GM12865 (cell line): Measurements from ENCODE around the gene ZNF24.

Source experiments
- DNase-seq: peaks from one replicate; pipeline ENCODE4 v3.0.0; 2010; ENCODE audit warnings: low read depth
- H3K4me3 ChIP-seq: 2 replicates; pipeline ENCODE4 v1.5.1; 2011; ENCODE audit warnings: mild to moderate bottlenecking, low read depth, low read length, control low read depth
- TF ChIP-seq, protein P1 (sequence below): IDR thresholded peaks from 2 replicates; pipeline ENCODE4 v1.5.1; 2011; ENCODE audit warnings: low read length, control low read depth, low read depth, inconsistent platforms; ENCODE audit not compliant: insufficient read depth; ENCODE audit errors: missing control alignments

The ZNF24 gene

DNA sequence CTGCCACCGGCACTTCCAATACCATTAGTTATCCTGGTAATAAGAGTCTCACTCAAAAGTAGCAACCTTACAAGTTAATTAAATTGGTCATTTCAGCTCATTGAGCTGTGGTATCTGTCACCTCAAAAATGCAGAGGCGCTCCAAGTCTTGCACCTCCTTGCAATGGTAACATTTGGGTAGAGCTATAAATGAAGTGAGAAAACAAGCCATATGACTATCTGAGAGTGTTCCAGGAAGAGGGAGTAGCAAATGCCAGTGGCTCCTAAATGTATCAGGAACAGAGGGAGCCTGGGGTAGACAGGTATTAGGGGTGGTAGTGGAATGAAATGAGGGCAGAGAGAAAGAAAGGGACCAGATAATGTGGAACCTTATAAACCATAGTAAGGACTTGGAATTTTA, 48.2 kb downstream of the ZNF24 start:
- DNase-seq: no peak
- TF ChIP-seq, protein P1, sequence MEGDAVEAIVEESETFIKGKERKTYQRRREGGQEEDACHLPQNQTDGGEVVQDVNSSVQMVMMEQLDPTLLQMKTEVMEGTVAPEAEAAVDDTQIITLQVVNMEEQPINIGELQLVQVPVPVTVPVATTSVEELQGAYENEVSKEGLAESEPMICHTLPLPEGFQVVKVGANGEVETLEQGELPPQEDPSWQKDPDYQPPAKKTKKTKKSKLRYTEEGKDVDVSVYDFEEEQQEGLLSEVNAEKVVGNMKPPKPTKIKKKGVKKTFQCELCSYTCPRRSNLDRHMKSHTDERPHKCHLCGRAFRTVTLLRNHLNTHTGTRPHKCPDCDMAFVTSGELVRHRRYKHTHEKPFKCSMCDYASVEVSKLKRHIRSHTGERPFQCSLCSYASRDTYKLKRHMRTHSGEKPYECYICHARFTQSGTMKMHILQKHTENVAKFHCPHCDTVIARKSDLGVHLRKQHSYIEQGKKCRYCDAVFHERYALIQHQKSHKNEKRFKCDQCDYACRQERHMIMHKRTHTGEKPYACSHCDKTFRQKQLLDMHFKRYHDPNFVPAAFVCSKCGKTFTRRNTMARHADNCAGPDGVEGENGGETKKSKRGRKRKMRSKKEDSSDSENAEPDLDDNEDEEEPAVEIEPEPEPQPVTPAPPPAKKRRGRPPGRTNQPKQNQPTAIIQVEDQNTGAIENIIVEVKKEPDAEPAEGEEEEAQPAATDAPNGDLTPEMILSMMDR: no peak

DNA sequence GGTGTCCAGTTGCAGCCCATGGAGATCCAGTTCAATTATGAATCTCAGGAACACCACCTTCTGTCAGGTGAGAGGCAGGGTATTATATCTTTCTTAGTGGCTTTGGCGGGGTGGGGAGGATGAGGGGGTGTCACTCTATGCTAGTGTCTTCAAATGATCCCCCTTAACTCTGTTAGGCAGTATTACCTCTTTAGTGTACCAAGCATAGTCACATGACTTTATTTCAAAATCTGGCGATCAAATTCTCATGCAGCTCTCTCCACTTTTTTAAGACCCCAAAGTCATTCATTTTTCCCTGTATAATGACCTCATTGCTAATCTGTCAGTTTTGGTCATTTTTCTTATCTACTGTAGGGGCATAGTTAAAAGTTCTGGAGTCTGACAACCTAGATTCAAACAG, 53.1 kb downstream of the ZNF24 start:
- DNase-seq: no peak
- peak overlapping the region; percentile 99 for H3K4me3 ChIP-seq
- TF ChIP-seq, protein P1: no peak

More for the DNA sequence above, 48.2 kb downstream of the ZNF24 start:
- H3K4me3 ChIP-seq: no peak overlapping the region

DNA sequence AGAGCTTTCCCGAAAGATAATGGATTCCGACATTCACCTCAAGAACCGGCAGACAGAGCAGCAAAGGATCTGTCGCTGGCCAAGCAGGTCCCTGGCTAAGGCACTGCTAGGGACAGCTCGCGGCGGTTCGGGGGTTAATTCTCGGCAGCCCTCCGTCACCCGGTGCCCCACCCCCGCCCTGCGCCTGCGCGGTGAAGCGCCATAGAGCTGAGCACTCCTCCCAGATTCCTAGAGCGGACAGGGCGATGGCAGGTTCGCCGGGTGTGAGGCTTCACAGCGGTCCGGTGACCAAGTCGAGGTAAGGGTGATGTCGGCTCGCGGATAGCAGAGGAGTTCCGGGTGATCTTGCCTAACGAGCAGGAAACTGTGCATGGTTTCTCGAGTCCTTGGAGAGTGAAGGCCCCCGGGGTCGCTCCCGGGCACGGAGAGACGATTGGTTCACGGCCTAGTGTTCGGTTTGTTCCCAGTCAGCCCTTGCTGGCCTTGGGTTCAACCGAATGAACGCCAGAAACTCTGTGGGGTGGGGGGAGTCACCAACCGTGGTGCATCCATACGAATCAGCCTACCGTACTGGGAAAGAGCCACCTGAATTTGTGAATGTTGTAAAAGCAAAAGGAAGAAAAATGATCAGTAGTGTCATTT, 54.0 kb downstream of the ZNF24 start, which contains the start of gene ZSCAN30:
Gene ZSCAN30, minus strand, starts transcription at position 136 of the 642 bp plus-strand sequence. CDS start 25,877 bp downstream, outside the sequence.
- peak; percentile 97 for DNase-seq
- peak within 1 kb of the TSS; percentile 99 for H3K4me3 ChIP-seq
- TF ChIP-seq, protein P1: no peak

DNA sequence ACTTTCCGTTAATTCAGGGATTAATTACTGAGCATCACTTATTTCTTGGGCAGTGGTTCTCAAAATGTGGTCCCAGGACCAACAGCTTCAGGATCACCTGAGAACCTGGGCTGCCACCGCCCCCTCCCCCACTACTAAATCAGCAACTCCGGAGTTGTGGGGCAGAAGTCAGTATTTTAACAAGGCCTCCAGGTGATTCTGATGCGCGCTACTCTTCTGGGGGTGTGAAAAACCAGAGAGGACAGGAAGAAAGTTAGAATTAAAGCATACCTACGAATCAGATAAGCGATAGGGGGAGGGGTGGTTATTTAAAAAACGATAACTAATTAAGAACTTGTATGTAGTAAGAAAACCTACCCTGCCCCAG, 54.5 kb downstream of the ZNF24 start:
- TF ChIP-seq, protein P1: no peak
- peak; percentile 49 for DNase-seq
- H3K4me3 ChIP-seq: peak overlapping the region; percentile 99

DNA sequence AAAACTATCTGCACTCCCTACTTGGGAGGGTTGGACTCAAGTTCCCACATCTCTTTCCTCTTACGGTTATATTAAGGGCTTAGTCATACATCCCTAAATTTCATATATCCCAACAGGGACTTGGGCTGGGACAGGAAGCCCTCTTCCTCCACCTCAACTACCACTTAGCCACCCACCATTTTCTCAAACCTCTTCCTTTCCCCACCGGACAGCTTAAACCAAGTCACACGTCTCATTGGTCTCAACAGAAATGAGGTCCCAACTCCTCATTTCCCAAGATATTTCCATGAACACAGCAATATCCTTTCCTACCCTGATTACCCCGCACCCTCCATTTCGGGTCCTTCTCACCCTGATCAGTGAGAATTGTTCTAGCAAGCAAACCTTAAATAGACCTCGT, 54.9 kb downstream of the ZNF24 start:
- peak; percentile 12 for DNase-seq
- H3K4me3 ChIP-seq: peak overlapping the region; percentile 99
- TF ChIP-seq, protein P1: no peak

DNA sequence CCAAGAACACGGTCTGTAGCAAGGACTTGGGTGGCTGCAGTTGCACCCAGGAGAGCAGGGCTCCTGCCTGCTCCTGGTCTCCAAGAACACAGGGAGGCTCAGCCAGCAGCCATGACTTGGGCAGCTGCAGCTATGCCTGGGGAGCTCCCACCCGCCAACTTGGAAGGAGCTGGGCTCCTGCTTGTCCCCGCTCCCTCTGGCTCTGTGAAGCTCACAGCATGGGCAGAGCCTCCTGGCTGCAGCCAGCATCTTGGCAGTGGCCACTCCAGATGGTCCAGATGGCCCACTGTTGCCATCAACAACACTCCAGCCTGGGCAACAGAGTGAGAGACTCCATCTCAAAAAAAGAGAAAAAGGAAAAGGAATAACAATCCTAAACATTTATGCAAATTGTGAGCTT, 59.4 kb downstream of the ZNF24 start:
- no peak for DNase-seq
- H3K4me3 ChIP-seq: no peak overlapping the region
- TF ChIP-seq, protein P1: no peak
